Pancreas (tissue), 10 donors: ENCODE data around the gene XYLT1. TPM values are rescaled to one million over a fixed set of nuclear protein-coding genes. Genes with fewer than 3 reads are reported as not detected.
A peak's percentile ranks its signal among the peaks of the same experiment; 100 is the strongest.

Experiments
- ATAC-seq, 4 donors: fragments of 200-7000 bp; cut with Tn5 transposase; one replicate each; pipeline versions ENCODE4 v1.8.0 to v1.9.1; 2020; ENCODE audit warnings: mild to moderate bottlenecking in 4 of 4, moderate library complexity in 4 of 4
- DNase-seq, 6 donors: peaks; one replicate each; pipeline ENCODE4 v3.0.0-alpha.2; 2020
- FAIRE-seq: peaks from 2 replicates; lab custom pipeline; 2012; peaks lifted over from hg19 to GRCh38; lab: Jason Lieb, UNC
- H3K27ac ChIP-seq, 4 donors: fragments of 200-600 bp; sonication (generic); 1 replicate in 3 of 4; 2 replicates in 1 of 4; pipeline versions ENCODE4 v1.5.0 to v1.8.0; 2020
- H3K27me3 ChIP-seq, 4 donors: fragments of 200-600 bp; one replicate each; pipeline ENCODE4 v1.8.0; 2021
- H3K36me3 ChIP-seq, 3 donors: fragments of 200-600 bp; sonication (generic) in 1 of 3; one replicate each; pipeline versions ENCODE4 v1.5.0 to v1.8.0; 2020 to 2021
- H3K4me1 ChIP-seq, 3 donors: fragments of 200-600 bp; one replicate each; pipeline ENCODE4 v1.8.0; 2021
- H3K4me3 ChIP-seq, 4 donors: fragments of 200-600 bp; sonication (generic) in 2 of 4; one replicate each; pipeline versions ENCODE4 v1.5.0 to v1.8.0; 2020 to 2021
- H3K9me3 ChIP-seq, 4 donors: fragments of 200-600 bp; one replicate each; pipeline ENCODE4 v1.8.0; 2021
- WGBS, 2 donors: extraction: QIAGEN DNeasy Blood & Tissue Kit; methylation state at CpG; one replicate each; pipeline ENCODE4 v1.1.7; 2013; 5-methylcytosine and 5-hydroxymethylcytosine counted together
- intact Hi-C, 3 donors: fragments of 100-400 bp; cut with DNase I; formaldehyde crosslinking; loops; one replicate each; pipeline versions ENCODE4 v1.11.1 to v1.14.2; 2022
- polyA plus RNA-seq, 2 donors: library from polyadenylated mRNA; stranded (reverse); fragments of 200-250 nt; gene quantifications; one replicate each; pipeline ENCODE4 v1.2.3, GENCODE V29; 2013
- total RNA-seq, 6 donors: library from RNA; stranded (reverse); fragmentation: NEBNext Ultra II Directional in 4 of 6; extraction: Animal tissue kit (Norgen Biotek cat#: 25700) in 4 of 6; gene quantifications; one replicate each; pipeline versions ENCODE4 v1.2.1 to v1.2.4, GENCODE V29; 2021 to 2023
- TF ChIP-seq, protein P1 (sequence below), 4 donors: fragments of 200-600 bp; sonication (generic) in 3 of 4; IDR thresholded peaks; one replicate each; pipeline versions ENCODE4 v1.5.0 to v1.8.0; 2021; ENCODE audit warnings: antibody characterized with exemption in 4 of 4
- donor health status: healthy with polysubstance abuse.
- donor health status: DM: no; HTN: no; CAD: no; lungs with moderate emphysema.
- donor health status: DM: no; HTN: no; CAD: no.
- donor health status: control.
- donor health status: control.
- donor health status: Bipolar disorder and iron deficiency.
- donor health status: DM: yes; HTN: yes; CAD: no.
- donor health status: DM: no; HTN: no; CAD: no.
- donor health status: DM: no; HTN: no; CAD: no.
- donor health status: DM: yes; HTN: yes; CAD: no.

XYLT1 gene
- total and polyA plus RNA-seq, 8 donors: 1.6 to 8.2 (median 4.6) TPM

DNA sequence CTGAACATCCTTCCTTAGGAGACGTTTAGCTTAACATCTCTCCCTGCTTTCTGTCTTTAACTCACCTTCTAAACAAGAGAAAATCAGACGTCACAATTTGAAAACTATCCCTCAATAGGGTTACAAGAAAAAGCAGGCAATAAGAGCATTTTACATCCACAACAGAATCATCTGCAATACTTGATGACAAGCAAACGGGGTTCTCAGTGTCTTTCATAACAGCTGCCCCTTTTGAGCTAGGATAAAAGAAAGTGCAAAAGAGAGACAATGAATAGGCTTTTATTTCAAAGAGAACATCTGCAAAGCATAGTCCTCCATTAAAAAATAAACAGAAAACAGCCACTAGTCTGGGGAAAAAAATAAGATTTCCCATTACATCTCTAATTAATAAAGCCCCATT, 13.2 kb downstream of the XYLT1 start:
- peaks cover 0 to 4% (median 3%) of the 10 kb centered on the region in 3 donors for H3K4me1 ChIP-seq
- no peaks in the 10 kb centered on the region for H3K36me3 ChIP-seq
- H3K27ac ChIP-seq: no peak overlapping the region
- TF ChIP-seq, protein P1, sequence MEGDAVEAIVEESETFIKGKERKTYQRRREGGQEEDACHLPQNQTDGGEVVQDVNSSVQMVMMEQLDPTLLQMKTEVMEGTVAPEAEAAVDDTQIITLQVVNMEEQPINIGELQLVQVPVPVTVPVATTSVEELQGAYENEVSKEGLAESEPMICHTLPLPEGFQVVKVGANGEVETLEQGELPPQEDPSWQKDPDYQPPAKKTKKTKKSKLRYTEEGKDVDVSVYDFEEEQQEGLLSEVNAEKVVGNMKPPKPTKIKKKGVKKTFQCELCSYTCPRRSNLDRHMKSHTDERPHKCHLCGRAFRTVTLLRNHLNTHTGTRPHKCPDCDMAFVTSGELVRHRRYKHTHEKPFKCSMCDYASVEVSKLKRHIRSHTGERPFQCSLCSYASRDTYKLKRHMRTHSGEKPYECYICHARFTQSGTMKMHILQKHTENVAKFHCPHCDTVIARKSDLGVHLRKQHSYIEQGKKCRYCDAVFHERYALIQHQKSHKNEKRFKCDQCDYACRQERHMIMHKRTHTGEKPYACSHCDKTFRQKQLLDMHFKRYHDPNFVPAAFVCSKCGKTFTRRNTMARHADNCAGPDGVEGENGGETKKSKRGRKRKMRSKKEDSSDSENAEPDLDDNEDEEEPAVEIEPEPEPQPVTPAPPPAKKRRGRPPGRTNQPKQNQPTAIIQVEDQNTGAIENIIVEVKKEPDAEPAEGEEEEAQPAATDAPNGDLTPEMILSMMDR (IDR thresholded peaks at IDR 0.05): no peak
- no peak for ATAC-seq
- intact Hi-C loops: no loop called here
- no peaks in the 10 kb centered on the region for H3K9me3 ChIP-seq
- WGBS, 2 donors: 73 to 77% methylated on average over 3 of the region's 3 CpGs
- no peak overlapping the region for H3K4me3 ChIP-seq
- no peak for DNase-seq
- no peaks in the 10 kb centered on the region for H3K27me3 ChIP-seq
- FAIRE-seq: no peak

DNA sequence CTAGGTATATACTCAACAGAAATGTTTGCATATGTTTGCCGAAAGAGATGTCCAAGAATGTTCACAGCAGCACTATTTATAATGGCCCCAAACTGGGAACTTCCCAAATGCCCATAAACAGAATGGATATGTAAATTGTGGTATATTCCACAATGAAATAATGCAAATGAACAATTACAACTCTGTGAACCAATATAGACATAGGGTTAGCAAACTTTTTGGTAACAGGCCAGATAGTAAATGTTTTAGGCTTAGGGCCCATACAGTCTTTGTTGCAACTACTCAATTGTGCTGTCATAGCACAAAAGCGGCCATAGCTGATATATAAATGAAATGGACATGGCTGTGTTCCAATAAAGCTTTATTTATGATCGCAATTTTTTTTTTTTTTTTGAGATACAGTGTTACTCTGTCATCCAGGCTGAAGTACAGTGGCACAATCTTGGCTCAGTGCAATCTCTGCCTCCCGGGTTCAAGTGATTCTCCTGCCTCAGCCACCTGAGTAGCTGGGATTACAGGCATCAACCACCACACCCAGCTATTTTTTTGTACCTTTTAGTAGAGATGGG, 16.5 kb downstream of the XYLT1 start:
- Histone ChIP-seq H3K4me3 (no peak overlapping the region), H3K4me1 (peaks cover 0 to 3% (median 0%) of the 10 kb centered on the region in 3 donors), H3K27me3 (no peaks in the 10 kb centered on the region), H3K36me3 (no peaks in the 10 kb centered on the region), H3K9me3 (no peaks in the 10 kb centered on the region), H3K27ac (no peak overlapping the region)
- FAIRE-seq (no peak), DNase-seq (no peak), ATAC-seq (no peak)
- intact Hi-C loops: no loop called here
- TF ChIP-seq, protein P1 (IDR thresholded peaks at IDR 0.05): no peak
- 82 to 88% methylated on average over 4 of the region's 4 CpGs for WGBS, 2 donors

DNA sequence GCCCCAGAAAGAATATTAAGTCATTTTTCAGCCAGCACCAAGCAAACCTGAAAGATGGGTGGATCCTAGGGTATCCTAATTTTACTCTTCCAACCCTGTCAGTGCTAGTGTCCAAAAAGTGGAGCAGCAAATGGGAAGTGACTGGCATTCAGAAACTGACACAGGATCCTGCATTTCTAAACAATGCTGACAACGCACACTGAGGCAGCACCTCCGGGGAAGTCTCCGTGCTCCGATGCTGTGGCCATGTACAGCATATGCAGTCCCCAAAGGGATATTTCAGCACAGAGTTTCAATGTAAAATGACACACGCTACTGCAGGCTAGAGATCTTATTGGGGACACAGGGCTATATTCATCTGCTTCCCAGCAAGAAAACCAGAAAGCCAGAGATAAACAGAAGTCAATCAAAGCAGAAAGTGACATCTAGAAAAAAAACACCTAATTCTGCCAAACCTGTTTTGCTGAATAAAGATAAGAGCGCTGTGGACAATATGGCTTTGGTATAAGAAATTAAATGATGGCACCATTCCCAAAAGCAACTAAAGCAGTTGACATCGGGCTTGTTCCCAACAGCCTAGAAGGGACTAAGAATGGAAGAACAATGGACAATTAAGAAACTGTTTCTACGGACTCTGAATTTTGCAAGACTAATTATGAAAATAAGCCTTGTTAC, 17.3 kb downstream of the XYLT1 start:
- intact Hi-C loops: no loop called here
- WGBS, 2 donors: 59 to 62% methylated on average over 8 of the region's 8 CpGs
- FAIRE-seq: no peak
- H3K4me3 ChIP-seq: no peak overlapping the region
- H3K4me1 ChIP-seq: peaks cover 0 to 3% (median 0%) of the 10 kb centered on the region in 3 donors
- no peak overlapping the region for H3K27ac ChIP-seq
- no peaks in the 10 kb centered on the region for H3K27me3 ChIP-seq
- ATAC-seq: no peak
- DNase-seq: no peak
- TF ChIP-seq, protein P1 (IDR thresholded peaks at IDR 0.05): no peak
- no peaks in the 10 kb centered on the region for H3K36me3 ChIP-seq
- H3K9me3 ChIP-seq: no peaks in the 10 kb centered on the region

DNA sequence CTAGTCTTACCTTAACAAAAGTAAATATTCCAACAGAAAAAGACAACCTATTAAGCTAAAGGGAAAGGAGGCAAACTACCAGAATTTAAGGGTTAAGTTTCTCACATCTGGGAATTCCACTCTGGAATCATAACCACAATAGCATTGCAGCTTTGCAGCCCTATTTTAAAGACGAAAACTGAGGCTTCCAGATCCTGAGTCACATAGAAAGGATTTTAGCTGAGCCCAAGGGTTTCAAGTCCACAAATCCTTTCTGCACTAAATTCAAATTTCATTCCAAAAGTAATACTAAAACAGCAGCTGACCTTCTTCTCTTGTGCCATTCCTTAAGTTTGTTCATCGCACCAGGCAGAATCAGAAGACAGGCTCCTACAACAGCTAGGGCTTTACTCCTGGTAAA, 17.8 kb downstream of the XYLT1 start:
- 90 to 98% methylated on average over 2 of the region's 2 CpGs for WGBS, 2 donors
- intact Hi-C loops: no loop called here
- Histone ChIP-seq H3K4me1 (peaks cover 0 to 3% (median 0%) of the 10 kb centered on the region in 3 donors), H3K27ac (no peak overlapping the region), H3K4me3 (no peak overlapping the region), H3K27me3 (no peaks in the 10 kb centered on the region), H3K36me3 (no peaks in the 10 kb centered on the region), H3K9me3 (no peaks in the 10 kb centered on the region)
- ATAC-seq (no peak), DNase-seq (no peak), FAIRE-seq (no peak)
- TF ChIP-seq, protein P1 (IDR thresholded peaks at IDR 0.05): no peak

DNA sequence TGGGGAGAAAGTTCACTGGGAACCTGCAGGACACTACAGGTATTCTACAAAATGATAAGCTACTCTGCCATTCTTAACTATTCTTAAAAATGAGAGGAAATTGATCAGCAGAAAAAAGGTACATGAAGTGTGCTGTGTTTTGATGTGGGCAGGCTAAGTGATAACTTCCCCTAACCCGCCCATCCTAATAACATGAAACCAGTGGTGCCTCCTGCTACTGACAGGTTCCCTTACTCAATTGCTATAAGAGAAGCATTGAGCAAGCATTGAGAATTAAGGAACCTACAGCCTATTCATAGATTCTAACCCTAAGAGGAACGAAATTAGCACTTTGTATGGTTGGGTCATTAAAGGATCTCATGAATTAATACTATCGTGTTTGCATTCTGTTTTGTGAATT, 18.9 kb downstream of the XYLT1 start:
- no peaks in the 10 kb centered on the region for H3K9me3 ChIP-seq
- ATAC-seq: peak in 1 of 4 donors; percentile 27
- DNase-seq: no peak
- H3K27me3 ChIP-seq: no peaks in the 10 kb centered on the region
- H3K36me3 ChIP-seq: no peaks in the 10 kb centered on the region
- no peak overlapping the region for H3K4me3 ChIP-seq
- intact Hi-C loops: no loop called here
- no peak overlapping the region for H3K27ac ChIP-seq
- TF ChIP-seq, protein P1 (IDR thresholded peaks at IDR 0.05): no peak
- 90 to 92% methylated on average over 3 of the region's 3 CpGs for WGBS, 2 donors
- FAIRE-seq: no peak
- H3K4me1 ChIP-seq: peaks cover 0 to 3% (median 0%) of the 10 kb centered on the region in 3 donors
